Left renal pelvis (tissue), 4 donors: ENCODE measurements around the gene ST3GAL3. TPM values are rescaled to one million over a fixed set of nuclear protein-coding genes. Genes with fewer than 3 reads are reported as not detected.

ENCODE experiments used
- DNase-seq, 4 donors: peaks; one replicate each; pipeline ENCODE4 v3.0.0-alpha.2; 2013; ENCODE audit warnings: low read depth in 4 of 4, low spot score in 3 of 4
- polyA plus RNA-seq, 4 donors: library from polyadenylated mRNA; unstranded; fragments of 120-200 nt; gene quantifications; one replicate each; pipeline ENCODE4 v1.2.1, GENCODE V29; 2013; ENCODE audit not compliant: insufficient read length in 4 of 4

ST3GAL3 gene
- polyA plus RNA-seq, 4 donors = 19.8 to 28.7 (median 23.0) TPM

GRCh38 chr1:43783096-43783670 lies 75.8 kb downstream of the ST3GAL3 start:
- no peak for DNase-seq

- no peak for DNase-seq
Measured at GRCh38 chr1:43783671-43784205, 76.4 kb downstream of the ST3GAL3 start.

- no peak for DNase-seq
Measured at GRCh38 chr1:43786201-43786958, 79.0 kb downstream of the ST3GAL3 start.

GRCh38 chr1:43786960-43787359 lies 79.6 kb downstream of the ST3GAL3 start:
- no peak for DNase-seq

- no peak for DNase-seq
Measured at GRCh38 chr1:43789604-43790550, 82.5 kb downstream of the ST3GAL3 start.

- no peak for DNase-seq
Measured at GRCh38 chr1:43791243-43791642, 83.9 kb downstream of the ST3GAL3 start.

- peak in 1 of 4 donors; percentile 7 for DNase-seq
Measured at GRCh38 chr1:43796111-43796581, 88.8 kb downstream of the ST3GAL3 start.

- no peak for DNase-seq
Measured at GRCh38 chr1:43797891-43798290, 90.6 kb downstream of the ST3GAL3 start.

- DNase-seq = no peak
Measured at GRCh38 chr1:43799656-43800635, 92.6 kb downstream of the ST3GAL3 start.

- DNase-seq = no peak
Measured at GRCh38 chr1:43800771-43801170, 93.4 kb downstream of the ST3GAL3 start.

- no peak for DNase-seq
Measured at GRCh38 chr1:43801203-43801602, 93.9 kb downstream of the ST3GAL3 start.

- DNase-seq = no peak
Measured at GRCh38 chr1:43802356-43802980, 95.1 kb downstream of the ST3GAL3 start.

GRCh38 chr1:43803105-43803504 lies 95.8 kb downstream of the ST3GAL3 start:
- DNase-seq = no peak

GRCh38 chr1:43803646-43804045 lies 96.3 kb downstream of the ST3GAL3 start:
- DNase-seq = no peak

- no peak for DNase-seq
Measured at GRCh38 chr1:43804569-43804968, 97.2 kb downstream of the ST3GAL3 start.

- DNase-seq = no peak
Measured at GRCh38 chr1:43805340-43805739, 98.0 kb downstream of the ST3GAL3 start.

GRCh38 chr1:43806183-43806582 lies 98.8 kb downstream of the ST3GAL3 start:
- DNase-seq = no peak

GRCh38 chr1:43809097-43809673 lies 101.8 kb downstream of the ST3GAL3 start:
- DNase-seq = no peak

- DNase-seq = no peak
Measured at GRCh38 chr1:43812579-43812978, 105.2 kb downstream of the ST3GAL3 start.
